ENCODE measurements around the gene PPP2R5A.

- TF ChIP-seq TAF1 (IDR thresholded peaks at IDR 0.05; ENCODE audit: borderline replicate concordance, low read depth, low read length) (no peak), POLR2A (IDR thresholded peaks at IDR 0.05; ENCODE audit: low read depth, low read length) (no peak)
Measured at GRCh38 chr1:212283741-212284140, 1.5 kb upstream of the PPP2R5A start.

Measured in GM12892 (cell line).